ENCODE results near the gene MCCC2. TPM values are rescaled to one million over a fixed set of nuclear protein-coding genes. Genes with fewer than 3 reads are reported as not detected.
"Not testable (repeated sequence)": the region's sequence is repeated elsewhere in the genome, so short reads cannot be mapped to it uniquely, and the experiment has no call there.

The MCCC2 gene
- total RNA-seq, 1 experiment from 2014 or later = 42.8 TPM

DNA sequence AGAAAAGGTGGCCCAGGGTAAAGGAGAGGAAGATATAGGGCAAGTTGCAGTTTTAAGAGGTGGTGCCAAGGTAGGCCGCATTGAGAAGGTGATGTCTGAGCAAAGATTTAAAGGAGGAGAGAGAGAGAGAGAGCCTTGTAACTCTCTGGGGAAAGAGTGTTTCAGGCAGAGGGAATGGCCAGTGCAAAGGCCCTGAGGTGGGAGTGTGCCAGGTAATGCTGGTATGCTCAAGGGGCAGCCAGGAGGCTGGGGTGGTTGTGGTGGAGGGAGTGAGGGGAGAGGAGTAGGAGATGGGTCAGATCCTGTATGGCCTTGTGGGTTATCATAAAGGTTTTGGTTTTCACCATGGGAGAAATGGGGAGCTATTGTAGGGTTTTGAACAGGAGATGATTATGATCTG is 9.9 kb downstream of the MCCC2 start:
- DNase-seq (ENCODE audit: low read depth) = no peak

DNA sequence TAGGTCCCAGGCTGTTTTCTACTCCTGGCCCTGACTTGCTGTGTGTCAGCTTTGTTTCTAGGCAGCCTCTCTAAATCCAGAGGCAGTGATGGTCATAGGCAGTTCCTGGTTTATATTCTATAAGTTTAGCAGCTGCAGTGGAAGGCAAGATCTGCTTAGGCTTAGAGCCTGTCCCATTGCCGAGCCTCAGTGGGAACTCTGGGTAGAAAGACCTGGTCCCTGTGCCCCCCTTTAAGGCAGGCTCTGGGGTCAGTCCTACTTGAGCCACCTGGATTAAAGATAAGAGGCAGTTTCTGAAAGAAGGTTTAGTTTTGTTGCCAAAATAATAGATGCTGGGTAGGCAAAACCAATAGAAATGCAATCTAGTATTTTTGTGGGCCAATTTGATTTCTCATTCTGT is 13.6 kb downstream of the MCCC2 start:
- DNase-seq (ENCODE audit: low read depth) = peak; percentile 3

DNA sequence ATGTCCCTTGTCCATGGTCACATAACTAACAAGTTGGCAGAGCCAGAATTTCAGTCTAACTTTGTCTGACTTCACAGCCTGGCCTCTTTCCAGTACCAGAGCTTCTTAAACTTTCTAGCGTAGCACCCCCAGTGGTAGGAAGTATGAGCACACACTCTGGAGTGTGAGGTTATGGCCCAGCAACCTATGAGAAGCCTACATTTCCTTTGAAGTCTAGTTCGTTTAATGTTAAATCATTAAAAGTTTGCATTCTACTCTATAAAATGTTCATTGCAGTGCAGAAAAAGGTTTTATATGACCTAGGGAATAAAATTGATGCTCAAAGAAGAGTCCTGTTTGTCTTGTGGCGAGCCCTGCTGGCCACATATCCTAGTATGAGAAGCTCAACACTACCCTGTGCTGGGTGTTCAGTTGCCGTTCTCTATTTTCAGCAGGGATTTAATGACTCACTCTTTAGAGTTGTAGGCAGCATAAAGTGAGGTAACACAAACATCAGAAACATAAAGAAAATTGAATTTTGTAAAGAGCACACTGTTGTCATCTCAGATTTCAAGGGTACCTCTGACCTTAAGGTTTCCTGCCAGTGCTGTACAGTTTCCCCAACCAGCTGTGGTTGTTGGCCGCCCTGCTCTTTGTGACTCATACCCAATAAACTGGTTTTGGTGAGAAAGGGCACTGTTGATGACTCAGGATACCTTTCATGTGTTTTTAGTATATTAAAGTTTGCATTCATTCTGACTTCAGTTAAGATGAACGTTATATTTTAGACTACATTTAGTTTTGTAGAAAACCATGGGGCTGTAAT is 14.3 kb downstream of the MCCC2 start:
- DNase-seq (ENCODE audit: low read depth) = peak; percentile 98

DNA sequence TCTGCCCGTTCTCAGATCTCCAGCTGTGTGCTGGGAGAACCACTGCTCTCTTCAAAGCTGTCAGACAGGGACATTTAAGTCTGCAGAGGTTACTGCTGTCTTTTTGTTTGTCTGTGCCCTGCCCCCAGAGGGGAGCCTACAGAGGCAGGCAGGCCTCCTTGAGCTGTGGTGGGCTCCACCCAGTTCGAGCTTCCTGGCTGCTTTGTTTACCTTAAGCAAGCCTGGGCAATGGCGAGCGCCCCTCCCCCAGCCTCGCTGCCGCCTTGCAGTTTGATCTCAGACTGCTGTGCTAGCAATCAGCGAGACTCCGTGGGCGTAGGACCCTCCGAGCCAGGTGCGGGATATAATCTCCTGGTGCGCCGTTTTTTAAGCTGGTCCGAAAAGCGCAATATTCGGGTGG is 22.8 kb downstream of the MCCC2 start:
- not testable (repeated sequence) for DNase-seq (ENCODE audit: low read depth)

DNA sequence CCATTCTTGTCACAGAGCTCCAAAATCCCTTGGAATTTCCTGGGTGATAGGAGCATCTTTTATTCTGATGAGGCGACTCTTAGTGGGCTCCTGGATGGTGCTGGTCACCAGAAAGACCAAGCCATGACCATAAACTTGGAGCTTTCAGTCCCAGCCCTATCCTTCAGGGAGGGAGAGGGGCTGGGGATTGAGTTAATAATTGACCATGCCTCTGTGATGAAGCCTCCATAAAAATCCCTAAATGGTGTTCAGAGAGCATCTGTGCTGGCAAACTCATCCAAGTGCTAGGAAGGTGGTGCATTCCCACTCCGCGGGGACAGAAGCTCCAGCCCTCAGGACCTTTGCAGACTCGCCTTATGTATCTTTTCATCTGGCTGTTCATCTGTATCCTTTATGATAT is 28.7 kb downstream of the MCCC2 start:
- no peak for DNase-seq (ENCODE audit: low read depth)

DNA sequence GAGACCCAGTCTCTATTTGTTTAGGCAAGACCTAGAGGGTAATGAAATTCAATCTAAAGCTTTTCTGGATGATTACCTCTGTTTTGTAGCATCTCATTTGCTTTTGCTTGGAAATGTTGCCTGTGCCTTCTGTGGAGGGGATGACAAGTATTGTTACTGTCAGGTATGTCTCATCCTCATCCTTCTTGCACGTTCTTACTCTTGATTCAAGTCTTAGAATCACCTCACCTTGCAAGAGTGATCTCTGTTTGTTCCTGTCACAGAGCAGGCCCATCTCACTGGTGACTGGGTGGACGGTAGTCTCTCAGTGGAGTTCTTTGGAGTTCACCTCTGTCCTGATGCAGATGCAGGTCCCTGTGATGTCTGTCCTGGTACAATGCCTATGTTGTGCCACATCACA is 33.5 kb downstream of the MCCC2 start:
- no peak for DNase-seq (ENCODE audit: low read depth)

DNA sequence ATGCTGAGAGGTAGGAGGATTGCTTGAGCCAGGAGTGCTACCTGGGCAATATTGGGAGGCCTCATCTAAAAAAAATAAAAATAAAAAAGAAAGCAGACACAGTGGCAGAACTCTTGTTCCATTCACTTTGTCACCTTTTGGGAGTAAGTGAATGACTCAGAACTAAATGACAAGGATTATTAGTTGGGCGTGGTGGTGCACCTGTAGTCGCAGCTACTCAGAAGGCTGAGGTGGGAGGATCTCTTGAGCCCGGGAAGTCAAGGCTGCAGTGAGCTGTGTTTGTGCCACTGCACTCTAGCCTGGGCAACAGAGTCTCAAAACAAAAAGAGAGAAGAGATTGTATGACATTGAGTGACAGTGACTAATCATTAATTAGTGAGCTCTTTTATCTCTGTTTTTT is 34.1 kb downstream of the MCCC2 start:
- no peak for DNase-seq (ENCODE audit: low read depth)

DNA sequence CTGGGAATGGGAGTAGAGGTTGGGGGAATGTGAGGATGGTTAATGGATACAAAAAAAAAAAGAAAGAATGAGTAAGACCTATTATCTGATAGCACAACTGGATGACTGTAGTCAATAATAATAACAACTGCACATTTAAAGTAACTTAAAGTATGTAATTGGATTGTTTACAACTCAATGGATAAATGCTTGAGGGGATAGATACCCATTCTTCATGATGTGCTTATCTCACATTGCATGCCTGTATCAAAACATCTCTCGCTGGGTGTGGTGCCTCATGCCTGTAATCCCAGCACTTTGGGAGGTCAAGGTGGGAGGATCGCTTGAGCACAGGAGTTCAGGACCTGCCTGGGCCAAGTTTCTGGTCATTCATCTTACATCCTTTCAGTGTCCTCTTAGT is 34.6 kb downstream of the MCCC2 start:
- DNase-seq (ENCODE audit: low read depth) = no peak

DNA sequence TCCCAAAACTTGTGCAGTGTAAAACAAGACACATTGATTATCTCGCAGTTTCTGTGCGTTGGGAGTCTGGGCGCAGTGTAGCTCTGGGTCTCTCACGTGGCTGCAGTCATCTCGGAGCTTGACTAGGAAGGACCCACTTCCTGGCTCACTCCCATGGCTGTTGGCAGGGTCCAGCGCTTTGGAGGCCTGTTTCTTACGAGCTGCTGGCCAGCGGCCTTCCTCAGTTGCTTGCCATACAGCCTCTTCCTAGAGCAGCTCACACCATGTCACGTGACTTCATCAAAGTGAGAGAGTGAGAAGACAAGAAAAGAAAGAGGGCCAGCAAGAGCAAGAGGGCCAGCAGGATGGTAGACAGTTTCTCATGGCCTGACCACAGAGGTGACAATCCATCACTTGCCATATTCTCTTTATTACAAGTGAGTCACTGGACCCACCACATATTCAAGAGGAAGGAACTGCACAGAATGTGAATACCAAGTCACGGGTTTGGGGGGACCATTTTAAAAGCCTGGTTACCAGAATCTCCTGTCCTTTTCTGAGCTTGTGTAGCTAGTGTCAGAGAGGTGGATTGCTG is 36.2 kb downstream of the MCCC2 start:
- DNase-seq (ENCODE audit: low read depth) = peak; percentile 3

DNA sequence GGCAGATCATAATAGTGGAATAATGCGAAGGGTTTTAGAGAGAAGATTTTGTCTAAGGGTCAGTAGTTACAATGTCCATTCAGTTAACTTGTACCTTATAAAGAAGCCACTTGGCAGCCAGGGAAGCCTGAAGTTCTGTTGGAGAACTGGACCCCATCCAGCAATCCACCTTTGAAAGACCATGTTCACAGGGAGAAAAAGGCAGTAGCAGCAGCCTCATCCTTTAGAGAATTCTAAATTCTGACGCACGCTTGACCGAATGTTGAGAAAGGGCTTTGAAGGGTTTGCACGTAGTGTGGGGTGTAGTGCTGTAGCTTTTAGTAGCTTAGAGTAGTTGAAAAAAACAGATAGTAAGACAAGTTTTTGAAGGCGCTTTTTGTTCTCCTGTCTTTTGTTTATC is 42.8 kb downstream of the MCCC2 start:
- no peak for DNase-seq (ENCODE audit: low read depth)

DNA sequence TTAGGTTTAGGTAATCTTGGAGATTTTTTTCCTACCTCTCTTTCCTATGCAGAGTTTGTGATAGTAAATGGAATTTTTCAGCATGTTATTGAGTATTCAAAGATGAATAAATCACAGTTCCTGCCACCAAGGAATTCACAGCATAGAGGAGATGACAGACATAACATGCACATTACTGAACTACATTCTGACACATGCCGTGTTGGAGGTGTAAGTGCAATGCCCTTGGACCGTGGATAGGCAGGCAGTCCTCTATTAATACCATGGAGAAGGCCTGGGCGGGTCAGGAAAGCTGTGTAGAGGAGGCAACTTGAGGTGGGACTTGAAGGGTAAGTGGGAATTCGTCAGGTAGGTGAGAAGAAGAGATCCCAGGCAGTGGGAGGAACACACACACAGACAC is 43.9 kb downstream of the MCCC2 start:
- DNase-seq (ENCODE audit: low read depth) = no peak

DNA sequence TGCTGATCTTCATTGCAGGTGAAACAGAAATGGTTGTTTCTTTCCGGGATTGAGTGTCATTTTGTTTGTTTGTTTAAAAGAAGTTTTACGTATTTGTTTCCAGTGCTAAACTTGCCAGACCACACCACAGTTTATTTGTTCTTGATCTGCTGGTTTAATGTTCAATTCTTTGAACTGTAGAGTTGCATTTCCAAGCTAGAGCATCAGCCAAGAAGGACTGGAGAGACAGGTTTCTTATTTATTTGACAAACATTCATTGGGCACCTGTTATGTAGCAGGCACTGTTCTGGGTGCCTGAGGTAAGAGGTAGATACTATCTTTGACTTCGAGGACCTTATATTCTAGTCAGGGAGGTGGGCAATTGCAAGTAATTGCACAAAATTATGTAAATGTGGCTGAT is 45.0 kb downstream of the MCCC2 start:
- DNase-seq (ENCODE audit: low read depth) = no peak

DNA sequence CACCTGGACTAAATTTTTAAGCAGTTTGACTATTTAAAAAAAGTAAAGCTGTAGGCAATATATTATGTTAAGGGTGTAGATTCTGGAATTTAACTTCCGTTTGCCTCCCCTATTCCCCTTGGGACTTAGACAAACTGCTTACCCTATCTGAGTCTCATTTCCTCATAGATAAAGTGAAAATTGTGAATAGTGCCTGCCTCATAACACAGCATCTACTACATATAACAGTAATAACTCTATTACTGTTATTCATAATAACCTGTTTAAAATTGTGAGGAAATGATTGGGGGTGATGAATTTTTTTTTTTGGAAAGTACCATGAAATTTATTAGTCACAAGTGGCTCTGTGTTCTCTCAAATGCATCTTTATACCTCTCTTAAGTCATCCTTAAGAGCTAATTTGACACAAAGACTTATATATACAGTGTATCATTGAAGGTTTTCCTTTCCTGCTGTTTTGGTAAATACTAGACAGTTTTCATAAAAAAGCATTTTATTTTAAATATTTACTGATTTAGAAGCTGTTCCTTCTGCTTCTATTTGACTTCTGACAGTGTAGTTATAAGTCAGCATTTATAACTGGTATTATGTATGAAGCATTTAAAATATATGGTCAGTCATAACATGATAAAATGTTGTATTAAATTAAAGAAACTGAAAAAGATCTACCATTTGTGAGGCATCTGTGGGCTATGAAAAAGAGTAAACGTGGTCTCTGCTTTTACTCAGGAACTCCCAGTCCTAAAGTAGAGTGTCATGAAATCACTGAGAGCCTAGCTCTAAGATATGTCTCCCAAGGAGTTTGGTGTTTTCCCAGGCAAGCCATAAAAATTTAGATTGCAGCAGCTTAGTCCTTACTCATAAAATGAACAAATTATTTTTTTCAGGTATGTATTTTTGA is 46.4 kb downstream of the MCCC2 start:
- DNase-seq (ENCODE audit: low read depth) = no peak

DNA sequence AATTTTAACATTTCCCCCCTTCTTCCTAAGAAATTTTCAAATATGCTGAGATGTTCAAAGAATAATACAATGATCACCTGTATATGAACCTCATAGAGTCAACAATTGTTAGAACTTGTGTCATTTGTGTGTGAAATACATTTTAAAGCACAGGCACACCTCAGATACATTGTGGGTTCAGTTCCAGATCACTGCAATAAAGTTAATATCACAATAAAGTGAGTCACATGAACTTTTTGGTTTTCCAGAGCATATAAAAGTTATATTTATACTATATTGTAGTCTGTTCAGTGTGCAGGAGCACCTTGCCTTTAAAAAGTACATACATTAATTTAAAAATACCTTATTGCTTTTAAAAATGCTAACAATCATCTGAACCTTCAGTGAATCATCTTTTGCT is 50.0 kb downstream of the MCCC2 start:
- DNase-seq (ENCODE audit: low read depth) = no peak

DNA sequence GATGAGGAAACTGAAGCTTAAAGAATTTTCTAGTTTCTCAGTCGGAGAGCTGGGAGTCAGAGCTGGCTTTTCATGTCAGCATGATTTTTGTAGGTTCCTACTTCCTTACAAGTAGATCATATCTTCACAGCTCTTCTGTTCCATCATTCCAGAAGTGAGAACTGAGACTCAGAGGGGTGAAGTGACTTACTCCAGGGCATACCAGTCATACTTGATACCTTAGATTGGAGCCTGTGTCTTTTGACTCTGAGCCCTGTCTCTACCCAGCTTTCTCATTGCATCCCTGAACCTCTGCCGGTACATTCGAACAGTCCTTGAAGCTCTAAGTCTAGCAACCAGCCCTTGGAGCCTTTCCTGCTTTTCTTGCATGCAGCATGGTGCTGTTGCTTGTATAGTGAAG is 53.3 kb downstream of the MCCC2 start:
- DNase-seq (ENCODE audit: low read depth) = no peak

DNA sequence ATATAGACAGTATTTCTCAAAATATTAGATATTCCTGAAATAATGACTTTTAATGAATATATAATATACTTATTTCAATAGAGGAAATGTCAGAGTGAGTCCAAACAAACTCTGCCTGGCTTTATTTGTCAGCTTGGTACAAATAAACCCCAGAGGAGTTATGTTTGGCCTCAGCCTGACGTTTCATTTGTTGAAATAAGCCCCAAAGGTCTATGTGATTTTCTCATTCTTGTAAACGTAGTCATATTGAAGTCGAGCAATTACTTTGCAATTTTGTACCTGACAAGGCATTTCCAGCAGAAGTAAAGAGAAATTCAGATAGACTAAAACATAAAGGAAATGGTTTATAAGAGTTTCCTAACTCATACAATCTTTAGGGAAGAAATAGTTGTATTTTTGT is 57.9 kb downstream of the MCCC2 start:
- no peak for DNase-seq (ENCODE audit: low read depth)

DNA sequence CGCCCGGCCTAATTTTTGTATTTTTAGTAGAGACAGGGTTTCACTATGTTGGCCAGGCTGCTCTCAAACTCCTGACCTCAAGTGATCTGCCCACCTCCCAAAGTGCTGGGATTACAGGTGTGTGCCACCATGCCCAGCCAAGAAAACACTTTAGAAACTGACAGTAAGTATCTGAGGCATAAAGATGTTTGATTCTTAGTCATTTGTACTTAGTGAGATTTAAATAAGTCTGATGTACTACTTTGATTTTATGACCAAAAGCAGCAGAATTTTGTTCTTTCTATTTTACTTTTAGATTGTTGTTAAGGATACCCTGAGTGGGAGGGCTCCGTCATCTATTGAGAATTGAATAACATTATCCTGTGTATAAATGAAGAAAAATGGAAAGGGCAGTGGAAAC is 63.8 kb downstream of the MCCC2 start:
- DNase-seq (ENCODE audit: low read depth) = not testable (repeated sequence)

DNA sequence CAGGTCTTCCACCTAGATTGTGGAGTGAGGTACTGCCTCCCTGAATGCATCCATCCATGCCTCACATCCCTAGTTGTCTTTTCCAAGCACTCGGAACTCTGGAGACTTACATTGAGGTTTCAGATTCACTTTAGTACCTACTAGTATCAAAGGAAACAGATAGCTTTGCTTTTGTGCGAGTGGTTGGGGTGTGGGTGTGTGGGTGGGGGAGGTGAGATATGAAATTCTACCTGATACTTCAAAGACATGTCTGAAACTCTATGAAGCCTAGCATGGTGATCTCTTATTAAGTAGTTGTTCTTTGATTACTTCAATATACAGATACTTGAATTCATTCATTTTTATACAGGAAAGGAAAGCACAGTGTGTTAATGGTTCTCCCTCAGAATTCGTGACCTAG is 64.4 kb downstream of the MCCC2 start:
- DNase-seq (ENCODE audit: low read depth) = no peak

DNA sequence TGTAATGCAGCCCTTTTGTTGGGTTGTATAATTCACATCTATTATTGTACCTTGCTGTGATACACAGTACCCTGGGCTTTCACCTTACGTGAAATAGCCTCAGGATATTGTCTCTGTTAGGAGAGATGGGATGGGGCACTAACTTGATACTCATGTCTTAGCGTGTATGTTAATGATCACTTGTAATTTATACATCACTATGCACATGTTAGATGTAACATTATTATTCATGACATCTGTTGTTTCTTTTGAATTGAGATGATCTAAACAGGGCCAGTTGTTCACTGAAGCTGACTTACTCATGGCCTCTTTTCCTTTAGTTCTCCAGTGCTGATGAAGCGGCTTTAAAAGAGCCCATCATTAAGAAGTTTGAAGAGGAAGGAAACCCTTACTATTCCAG is 65.2 kb downstream of the MCCC2 start:
- no peak for DNase-seq (ENCODE audit: low read depth)

DNA sequence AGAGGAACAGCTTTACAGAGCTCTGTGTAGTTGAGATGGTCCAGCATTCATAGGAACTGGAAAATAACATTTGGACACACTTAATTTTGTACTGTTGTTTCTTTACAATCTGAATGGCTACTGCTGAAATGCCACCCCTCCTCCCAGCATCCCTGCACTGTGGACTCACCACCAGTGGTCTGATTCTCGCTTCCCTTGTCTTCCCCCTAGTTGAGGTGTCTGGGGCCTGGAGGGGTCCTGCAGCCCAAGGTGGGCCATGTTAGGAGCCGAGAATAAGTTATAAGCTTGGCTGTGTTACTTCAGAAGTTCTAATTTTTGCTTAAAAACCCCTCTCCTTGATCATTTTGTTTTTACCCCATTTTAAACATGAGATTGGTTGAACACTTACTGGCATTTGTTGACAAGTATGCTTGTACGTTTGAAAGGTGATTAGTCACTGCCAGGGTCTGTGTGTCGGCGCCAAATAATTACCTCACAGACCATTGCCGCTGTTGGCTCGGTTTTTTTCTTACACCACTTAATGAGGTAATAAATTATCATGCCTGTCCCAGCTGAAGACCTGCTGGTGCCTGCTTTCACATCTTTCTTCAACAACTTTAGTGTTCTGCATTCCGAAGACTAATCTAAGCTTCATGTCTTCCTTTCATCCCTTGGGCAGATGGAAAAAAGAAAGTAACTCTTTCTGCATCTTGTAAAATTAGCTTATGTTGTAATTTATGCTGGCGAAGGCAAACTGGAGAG is 65.8 kb downstream of the MCCC2 start:
- DNase-seq (ENCODE audit: low read depth) = peak; percentile 62

DNA sequence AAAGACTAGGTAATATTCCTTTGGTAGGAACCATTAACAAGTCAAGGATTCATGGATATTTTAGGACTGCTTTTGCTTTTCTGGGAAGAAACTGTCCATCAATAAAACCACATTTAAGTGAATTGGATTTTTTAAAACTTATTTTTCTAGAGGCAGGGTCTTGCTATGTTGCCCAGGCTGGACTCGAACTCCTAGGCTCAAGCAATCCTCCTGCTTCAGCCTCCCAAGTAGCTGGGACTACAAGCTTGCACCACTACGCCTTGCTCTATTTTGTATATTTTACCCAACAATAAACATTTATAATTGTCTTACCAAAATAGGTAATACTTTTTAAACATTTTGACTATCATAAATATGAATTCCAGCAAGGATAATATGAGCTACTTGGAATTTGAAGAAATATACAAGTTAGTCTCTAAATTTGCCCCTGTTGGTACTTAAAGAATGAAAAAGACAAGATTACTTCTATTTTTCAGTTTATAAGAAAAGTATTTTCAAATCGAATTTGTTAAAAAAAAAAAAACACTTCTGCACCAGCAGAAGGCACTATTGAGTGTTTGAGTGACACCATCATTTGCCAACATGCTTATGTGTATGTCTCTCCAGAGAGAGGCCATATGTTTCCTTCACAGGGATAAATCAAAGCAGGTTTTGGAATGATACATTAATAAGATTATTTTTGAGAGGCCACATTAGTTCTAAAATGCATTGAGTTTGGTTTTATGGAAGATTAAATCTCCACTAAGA is 71.9 kb downstream of the MCCC2 start:
- peak; percentile 4 for DNase-seq (ENCODE audit: low read depth)
